ENCODE data around the gene CFC1.
"Not testable (repeated sequence)": the region's sequence is repeated elsewhere in the genome, so short reads cannot be mapped to it uniquely, and the experiment has no call there.

CFC1 gene

GRCh38 chr2:130599393-130599792, at the start of gene CFC1:
TSS of gene CFC1 (minus strand) at chr2:130599575. CDS start at chr2:130599287, 288 bp downstream.
- DNase-seq, result not testable (repeated sequence)

GRCh38 chr2:130641688-130642087, 42.3 kb upstream of the CFC1 start:
- not testable (repeated sequence) for DNase-seq

DNA sequence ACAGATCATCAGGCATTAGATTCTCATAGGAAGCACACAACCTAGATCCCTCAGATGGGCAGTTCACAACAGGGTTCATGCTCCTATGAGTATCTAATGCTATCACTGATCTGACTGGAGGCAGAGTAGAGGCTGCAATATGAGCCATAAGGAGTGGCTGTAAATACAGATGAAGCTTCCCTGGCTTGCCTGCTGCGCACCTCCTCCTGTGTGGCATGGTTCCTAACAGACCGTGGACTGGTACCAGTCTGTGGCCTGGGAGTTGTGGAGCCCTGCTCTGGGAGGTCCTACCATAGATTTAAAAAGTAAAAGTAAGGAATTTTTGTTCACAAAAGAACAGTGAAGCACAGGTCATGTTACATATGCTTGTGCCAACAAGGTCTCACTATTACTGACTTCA, 39.6 kb upstream of the CFC1 start:
- not testable (repeated sequence) for DNase-seq

DNA sequence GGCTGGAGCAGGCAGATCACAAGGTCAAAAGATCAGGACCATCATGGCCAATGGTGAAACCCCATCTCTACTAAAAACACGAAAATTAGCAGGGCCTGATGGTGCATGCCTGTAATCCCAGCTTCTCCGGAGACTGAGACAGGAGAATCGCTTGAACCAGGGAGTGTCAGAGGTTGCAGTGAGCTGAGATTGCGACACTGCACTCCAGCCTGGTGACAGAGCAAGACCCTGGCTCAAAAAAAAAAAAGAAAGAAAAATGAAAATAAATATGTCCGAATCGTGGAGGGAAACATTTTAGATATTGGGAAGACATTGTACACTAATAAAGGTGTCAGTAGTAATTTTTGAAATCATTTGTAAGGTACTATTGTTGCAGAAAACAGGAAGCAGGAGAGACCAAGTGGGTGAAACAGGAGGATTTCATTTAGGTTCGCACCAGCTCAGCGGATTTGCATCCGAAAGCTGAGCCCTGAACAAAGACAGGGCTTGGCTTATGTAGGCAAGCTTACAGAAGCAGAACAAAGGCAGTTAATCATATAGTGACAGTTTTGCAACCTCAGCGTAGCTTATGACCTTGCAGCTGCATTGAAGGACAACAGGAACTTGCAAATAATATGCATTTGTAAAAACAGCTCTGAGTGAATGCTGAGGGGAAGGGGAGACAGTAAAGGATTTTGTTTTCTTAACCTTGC, 29.6 kb upstream of the CFC1 start:
- DNase-seq, result not testable (repeated sequence)

DNA sequence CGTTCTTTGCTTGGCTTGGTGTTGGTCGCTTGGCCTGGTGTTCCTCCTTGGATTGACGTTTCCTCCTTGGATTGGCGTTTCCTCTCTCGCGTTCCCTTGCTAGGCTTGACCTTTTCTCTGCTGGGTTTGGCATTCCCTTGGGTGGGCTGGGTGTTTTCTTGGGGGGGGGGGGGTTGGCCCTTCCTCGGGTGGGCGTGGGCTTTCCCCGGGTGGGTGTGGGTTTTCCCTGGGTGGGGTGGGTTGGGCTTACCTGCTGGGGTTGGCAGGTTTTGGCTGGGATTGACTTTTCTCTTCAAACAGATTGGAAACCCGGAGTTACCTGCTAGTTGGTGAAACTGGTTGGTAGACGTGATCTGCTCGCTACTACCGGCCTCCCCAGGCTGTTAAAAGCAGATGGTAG, 11.8 kb upstream of the CFC1 start, which contains the start of gene POTEJ:
TSS of gene POTEJ (plus strand) at position 301 of the 400 bp plus-strand sequence. CDS start at position 394, 93 bp downstream.
- DNase-seq, result not testable (repeated sequence)

- DNase-seq, result not testable (repeated sequence)
These were observed 11.1 kb upstream of the CFC1 start for GRCh38 chr2:130610486-130610885.

- DNase-seq, result not testable (repeated sequence)
These were observed 9.9 kb upstream of the CFC1 start for GRCh38 chr2:130609002-130609920.

- DNase-seq, result not testable (repeated sequence)
These were observed 9.1 kb upstream of the CFC1 start for GRCh38 chr2:130608276-130609001.

DNA sequence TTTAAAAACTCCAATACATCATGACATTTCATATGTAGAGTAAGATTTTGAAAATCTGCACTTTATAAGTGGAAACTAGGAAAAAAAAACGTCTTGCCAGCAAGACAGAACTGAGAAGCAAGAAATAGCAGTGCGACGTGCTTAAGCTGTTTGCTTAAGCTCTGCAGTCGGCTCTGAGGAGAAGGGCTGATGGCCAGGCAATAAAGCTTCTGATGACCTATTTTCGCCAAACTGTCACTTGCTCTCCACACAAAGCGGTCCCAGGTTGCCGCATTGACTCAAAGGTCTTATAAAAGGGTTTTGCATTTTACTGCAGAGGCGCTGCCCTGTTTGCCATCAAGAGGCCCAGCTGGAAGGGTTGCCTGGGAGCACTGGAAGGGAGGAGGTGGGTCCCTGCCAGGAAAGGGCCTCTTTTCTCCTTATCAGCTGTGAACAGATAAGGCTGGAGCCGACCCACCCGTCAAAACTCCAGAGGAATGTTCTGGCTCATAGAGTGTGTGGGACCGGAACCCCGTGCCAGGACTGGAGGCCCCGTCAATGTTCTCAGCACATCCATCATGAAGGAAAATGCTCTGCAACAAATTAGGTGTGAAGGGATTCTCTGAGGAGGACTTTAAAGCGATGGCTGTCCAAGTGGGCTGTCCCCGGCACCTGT, 2.4 kb upstream of the CFC1 start:
- DNase-seq, result not testable (repeated sequence)

- DNase-seq, result not testable (repeated sequence)
These were observed 551 bp upstream of the CFC1 start for GRCh38 chr2:130599926-130600325.

- DNase-seq, result not testable (repeated sequence)
These were observed 912 bp downstream of the CFC1 start for GRCh38 chr2:130598463-130598862.

DNA sequence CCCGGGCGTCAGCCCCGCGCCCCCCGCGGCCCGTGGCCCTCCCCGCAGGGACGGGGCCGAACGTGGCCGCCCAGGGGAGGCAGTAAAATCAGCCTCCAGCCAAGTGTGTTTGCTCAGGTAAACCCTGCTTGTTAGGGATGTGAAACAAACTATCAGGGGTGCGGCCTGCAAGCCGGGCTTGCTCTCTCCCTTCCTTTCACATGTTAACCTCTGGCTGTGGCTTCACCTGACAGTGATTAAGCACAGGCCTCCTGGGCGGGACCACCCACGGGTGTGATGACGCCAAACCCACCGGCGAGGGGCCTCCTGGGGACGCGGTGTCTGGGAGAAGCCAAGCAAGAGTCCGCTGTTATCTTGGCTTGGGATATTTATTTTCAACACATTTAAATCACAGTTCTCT, 1.4 kb downstream of the CFC1 start:
- not testable (repeated sequence) for DNase-seq

DNA sequence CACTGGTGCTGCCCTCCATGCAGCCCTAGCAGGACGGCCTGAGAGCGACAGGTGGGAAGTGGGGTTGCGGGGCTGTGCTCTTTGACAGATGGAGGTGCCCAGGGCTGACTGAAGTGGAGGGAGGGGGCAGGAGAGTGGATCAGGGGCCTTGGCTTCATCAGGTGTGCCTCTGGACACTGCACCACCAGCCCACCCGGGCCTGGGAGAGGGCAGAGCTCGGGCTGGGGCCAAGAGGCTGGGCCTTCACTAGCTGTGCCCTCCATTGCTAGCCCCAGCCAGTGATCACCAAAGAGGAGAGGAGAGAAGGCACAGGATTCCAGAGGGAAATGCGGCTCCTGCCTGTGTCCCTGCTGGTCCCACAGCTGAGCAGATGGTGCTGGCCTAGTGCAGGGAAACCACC, 2.6 kb downstream of the CFC1 start:
- not testable (repeated sequence) for DNase-seq

GRCh38 chr2:130594011-130594410, 5.4 kb downstream of the CFC1 start:
- not testable (repeated sequence) for DNase-seq

GRCh38 chr2:130592791-130593414, 6.5 kb downstream of the CFC1 start:
- not testable (repeated sequence) for DNase-seq

DNA sequence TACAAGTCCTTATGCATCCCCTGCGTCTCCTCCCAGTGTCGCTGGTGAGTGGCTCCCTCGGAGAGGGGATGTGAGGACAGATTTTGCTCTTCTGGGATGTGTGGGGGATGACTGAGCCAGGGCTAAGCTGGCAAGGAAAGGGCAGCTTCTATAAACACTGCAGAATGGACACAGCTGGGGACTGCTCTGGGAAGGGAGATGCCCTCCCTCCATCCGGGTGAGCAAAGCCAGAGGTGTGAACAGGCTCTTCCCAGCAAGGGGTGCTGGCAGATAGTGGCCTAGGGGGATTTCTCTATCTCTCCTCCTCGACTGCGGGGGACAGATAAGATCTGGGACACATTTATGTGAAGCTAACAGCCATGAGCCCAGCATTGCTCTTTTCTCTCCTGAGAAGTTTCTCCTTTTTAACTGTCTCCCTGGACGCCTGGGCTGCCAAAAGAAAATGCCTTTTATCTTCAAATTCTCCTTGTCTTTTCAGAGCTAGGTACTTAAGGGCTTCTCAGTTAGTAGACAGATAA, 8.5 kb downstream of the CFC1 start:
- not testable (repeated sequence) for DNase-seq

DNA sequence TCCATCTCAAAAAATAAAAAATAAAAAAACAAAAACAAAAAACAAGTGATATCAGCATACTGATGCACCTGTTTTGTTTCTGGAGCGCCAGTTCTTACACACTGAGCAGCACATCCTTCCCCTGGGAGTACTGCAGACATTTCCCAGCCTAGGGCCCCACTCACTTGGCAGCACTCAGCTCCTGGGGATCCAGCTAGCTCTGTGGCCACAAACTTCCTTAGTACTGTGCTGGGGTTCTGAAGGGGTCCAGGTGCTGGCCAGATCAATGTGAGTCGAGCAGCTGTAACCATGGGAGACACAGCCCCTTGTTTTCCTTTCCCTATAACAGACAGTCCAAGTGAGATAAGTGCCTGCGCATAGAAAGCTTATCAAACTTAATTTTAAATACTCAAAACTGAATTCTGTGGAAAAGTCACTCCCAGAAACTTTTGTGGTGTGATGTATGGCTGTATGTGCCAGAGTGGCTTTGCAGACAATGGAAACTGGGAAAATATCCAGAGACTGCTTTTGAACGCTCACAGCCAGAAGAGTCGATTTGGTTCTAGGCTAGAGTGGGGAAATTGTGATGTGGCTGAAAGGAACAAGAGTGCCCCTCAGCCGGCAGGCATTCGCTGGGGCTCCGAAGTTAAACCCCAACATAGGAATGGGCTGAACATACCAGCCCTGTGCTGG, 9.1 kb downstream of the CFC1 start:
- DNase-seq, result not testable (repeated sequence)

DNA sequence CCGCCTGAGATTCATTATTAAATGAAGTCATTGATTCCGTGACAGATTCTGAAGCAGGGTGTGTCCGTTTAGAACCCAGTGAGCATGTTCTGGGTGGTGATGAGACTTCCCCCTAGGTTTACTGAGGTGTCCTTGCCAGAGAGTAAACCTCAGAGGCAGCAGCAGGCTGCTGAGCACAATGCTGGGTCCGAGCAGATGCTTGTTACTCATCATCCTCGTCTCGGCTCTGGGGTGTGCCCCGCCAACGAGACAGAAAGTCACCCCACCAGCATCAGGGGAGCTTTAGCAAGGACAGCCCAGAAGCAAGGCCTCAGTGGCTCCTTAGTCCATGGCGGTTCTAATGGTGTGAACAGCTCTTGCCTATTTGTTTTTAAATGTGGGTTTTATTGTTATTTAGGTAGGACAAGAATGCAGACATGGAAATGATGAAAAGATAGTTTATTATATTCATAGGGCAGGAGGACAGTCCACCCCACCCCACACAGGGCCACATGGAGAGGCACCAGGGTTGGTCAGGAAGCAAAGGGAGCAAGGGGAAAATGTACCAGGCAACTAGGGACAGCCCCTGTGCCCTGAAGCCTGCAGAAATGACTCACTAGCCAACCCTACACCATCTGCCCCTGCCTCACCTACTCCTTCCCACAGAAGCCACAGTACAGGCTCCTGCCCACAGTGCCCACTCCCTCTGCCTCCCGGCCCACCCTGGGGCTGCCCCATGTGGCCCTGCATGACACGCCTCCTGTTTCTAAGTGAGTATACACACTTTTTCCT, 10.5 kb downstream of the CFC1 start:
- not testable (repeated sequence) for DNase-seq

DNA sequence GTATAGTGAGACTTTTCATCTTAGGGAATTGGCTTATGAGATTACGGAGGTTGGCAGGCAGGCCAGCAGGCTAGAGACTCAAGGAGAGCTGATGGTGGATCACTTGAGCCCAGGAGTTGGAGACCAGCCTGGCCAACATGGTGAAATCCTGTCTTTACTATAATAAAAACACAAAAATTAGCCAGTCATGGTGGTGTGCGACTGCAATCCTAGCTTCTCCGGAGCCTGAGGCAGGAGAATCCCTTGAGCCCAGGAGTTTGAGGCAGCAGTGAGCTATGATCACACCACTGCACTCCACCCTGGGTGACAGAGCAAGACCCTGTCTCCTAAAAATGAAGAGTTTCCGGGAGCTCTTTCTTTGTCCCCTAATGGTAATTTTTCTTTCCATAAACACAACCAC, 14.6 kb downstream of the CFC1 start:
- not testable (repeated sequence) for DNase-seq

DNA sequence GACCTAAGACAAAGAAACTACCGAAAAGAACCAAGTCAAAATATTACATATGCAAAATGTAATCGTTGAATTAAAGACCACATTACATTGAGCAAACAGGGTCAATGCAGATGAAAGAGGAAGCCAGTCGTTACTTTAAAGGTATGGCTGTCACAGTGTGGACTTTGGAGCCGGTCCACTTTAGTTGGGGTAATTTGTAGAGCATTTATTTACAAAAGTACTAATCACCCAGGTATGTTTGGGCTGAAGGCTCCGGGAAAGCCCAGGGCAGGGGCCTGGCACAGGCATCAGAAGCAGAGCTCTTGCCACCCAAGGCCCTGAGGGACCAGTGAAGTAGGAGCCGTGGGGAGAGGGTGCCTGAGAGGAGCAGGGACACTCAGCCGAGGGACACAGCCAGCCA, 15.8 kb downstream of the CFC1 start:
- DNase-seq, result not testable (repeated sequence)

Measured in activated naive CD4-positive, alpha-beta T cell (primary cell).